Activated gamma-delta T cell treated with Interleukin-2 at 50 U/mL for 16 hours (primary cell): ENCODE data around the gene RAVER2.
"Not testable (repeated sequence)": the region's sequence is repeated elsewhere in the genome, so short reads cannot be mapped to it uniquely, and the experiment has no call there.

Experiments used
- DNase-seq: peaks from one replicate; pipeline ENCODE4 v3.0.0-alpha.2; 2020

RAVER2 gene

DNA sequence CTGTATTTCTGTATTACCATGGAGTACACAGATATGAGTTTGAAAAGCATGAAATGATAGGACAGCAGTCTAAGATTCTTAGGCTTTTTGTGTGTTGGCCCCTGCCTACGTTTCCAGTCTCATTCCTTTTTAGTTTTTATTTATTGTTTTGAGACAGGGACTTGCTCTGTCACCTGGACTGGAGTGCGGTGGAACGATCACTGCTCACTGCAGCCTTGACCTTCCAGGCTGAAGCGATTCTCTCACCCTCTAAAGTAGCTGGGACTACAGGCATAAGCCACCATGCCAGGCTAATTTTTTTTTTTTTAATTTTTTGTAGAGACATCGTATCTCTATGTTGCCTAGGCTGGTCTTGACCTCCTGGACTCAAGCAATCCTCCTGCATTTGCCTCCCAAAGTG, 3.8 kb downstream of the RAVER2 start:
- no peak for DNase-seq

DNA sequence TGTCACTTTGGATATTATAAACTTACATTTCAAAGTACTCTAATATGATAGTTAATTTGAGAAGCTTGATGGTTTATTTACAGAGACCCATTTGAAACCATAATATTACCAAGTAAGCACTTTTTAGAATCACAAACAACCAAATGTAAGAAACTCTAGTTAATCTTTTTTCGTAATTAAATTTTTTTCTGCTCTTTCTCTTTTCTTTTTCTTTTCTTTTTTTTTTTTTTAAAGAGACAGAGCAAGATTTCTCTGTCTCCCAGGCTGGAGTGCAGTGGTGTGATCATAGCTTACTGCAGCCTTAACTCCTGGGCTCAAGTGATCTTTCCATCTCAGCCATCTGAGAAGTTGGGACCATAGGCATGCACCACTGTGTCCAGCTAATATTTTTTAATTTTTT, 5.2 kb downstream of the RAVER2 start:
- DNase-seq = no peak

DNA sequence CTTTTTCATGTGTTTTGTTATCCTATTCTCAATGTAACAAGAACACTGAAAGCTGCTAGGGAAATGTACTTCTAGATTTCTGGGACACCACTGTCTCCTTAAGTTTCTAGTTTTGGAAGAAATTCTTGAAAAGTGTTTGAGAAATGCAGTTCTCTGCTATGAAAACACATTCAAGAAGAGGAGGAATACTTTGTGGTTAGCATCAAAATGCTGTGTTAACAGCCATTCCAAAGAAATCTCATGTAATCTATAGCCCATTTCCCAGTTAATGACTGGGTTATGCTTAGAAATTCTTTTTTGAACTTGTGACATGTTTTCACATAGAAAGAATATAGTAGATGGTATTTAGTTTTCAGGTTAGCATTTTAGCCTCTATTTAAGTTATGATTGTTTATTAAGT, 6.0 kb downstream of the RAVER2 start:
- no peak for DNase-seq

DNA sequence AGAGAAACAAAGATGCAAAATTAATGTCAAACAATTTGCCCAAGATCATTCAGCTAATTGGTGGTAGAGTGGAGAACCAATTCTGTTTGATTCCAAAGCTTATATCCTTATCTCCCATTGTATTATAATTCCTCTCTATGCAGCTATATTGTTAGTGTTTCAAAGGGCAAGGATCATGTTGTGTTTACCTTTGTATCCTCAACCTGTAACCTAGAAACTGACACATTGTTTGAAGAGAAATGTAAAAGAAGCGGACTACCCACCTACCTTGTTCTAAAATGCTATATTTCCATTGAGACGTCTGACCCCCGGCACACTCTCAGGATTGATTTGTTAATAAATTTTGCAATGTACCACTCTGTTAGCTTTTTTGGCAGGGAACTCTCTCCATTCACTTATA, 9.3 kb downstream of the RAVER2 start:
- DNase-seq = no peak

DNA sequence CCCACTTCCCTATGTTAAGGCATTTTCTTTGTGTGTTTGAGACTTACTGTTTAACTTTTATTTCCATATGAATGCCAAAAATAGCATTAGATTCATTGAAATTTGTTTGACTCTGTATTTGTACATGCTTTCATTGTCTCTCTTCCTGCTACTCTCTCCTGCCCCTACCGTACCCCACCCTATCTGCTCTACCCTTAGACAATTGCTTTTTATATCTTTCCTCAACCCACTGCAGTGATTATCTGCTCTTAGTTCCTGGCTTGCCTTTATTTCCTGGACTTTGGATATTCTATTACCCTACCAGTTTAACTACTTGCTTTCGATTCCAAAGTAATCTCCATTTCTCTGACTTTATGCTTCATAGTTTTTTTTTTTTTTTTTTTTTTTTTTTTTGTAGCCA, 10.5 kb downstream of the RAVER2 start:
- no peak for DNase-seq

DNA sequence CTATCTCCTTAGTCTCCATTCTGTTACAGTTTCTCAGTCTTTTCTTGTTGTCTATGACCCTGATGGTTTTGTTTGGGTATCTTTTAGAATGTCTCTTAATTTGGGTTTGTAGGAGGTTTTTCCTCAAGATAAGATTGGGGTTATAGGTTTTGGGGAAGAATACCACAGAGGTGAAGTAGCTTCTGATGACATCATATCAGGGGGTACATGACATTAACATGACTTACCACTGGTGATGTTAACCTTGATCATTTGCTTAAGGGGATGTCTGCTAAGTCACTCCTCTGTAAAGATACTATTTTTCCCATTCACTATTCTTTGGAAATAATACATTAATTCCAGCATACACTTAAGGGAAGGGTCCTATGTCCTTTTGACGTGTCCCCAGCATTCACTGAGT, 11.9 kb downstream of the RAVER2 start:
- no peak for DNase-seq

DNA sequence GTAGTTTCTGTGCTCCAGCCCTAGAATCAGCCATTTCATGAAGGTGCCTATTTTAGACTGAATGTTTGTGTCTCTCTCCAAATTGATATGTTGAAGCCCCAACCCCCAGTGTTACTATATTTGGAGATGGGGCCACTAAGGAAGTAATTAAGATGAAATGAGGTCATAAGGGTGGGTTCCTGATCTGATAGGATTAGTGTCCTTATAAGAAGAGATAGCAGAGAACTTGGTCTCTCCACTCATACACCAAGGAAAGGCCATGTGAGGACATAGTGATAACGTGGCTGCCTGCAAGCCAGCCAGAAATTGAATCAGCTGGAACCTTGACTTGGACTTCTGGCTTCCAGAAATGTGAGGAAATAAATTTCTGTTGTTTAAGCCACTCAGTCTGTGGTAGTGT, 12.3 kb downstream of the RAVER2 start:
- DNase-seq = no peak

DNA sequence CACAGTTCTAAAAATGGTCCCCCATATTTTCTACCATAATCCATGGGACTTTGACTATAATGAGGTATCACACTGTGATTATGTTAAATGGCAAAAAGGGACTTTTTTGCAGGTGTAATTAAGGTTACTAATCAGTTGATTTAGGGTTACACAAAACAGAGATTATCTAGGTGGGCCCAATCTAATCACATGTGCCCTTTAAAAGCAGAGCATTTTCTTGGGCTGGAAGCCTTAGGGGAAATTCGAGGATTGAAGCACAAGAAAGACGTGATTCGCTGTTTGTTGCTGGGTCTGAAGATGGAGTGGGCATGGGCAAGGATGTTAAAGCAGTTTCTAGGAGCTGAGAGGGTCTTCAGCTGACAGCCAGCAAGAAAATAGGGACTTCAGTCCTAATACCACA, 13.4 kb downstream of the RAVER2 start:
- DNase-seq = no peak

DNA sequence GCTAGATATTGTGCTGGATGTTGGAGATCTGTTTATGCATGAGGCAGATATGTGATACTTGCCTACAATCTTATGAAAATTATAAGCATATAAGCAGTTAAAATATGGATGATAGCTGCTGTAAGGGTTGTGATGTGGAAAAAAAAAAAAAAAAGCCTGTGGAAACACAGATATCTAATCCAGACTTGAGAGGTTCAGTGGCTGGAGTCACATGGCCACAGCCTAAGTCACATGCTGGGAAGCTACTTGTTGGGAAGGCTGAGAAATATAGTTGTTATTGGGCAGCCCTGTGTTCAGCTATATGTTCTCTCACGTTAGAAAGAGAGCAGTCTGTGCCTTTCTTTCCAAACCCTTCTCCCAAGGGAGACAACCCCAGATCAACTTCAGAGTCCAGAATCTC, 15.1 kb downstream of the RAVER2 start:
- DNase-seq = no peak

DNA sequence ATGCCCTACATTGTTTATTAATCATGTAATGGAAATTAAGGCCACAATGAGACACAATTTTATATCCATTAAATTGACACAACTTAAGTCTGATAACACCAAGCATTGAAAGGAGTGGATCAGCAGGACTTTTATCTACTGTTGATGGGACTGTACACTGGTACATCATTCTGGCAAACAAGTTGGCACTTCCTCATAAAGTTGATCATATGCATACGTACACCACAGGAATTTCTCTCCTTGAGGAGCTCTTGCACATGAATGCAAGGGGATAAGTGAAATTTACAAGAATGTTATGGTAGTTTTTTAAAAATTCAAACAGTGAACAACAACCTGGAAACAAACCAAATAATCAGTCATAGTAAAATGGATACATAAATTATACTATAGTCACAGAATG, 20.1 kb downstream of the RAVER2 start:
- DNase-seq = no peak

DNA sequence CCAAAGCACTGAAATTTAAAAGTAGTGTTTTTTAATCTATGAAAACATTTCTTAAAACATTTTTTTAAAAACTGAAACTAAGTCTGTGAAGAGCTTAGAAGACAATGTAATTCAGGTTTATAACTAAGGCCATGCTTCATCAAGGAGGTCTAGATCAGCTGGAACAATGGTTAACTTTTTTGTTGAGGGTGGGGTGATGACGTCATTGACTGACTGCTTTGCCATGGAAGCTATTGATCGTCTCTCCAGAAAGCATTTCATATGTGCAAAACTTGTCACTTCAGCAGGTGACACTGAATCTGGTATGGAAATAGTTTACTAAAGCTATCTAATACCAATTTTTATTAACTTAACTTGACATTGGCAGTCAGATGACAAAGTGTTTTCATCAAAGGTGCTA, 21.0 kb downstream of the RAVER2 start:
- DNase-seq = no peak

DNA sequence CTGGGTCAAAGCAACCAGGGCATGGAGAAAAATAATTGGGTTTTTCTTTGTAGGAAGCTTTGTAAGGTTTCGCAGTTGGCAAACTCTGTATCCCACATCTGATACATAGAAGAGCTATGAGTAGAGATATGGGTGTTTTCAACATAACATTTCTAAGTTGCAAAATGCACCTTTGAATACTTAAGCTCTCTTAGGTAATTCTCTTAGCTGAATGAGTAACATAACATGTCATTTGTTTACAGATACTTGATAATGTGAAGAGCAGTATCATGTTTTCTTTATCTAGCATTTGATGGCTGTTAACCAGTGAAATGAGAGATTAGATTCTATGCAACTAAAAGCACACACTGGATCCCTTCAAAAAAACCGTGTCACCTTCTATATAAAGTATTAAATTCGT, 21.6 kb downstream of the RAVER2 start:
- DNase-seq = no peak

DNA sequence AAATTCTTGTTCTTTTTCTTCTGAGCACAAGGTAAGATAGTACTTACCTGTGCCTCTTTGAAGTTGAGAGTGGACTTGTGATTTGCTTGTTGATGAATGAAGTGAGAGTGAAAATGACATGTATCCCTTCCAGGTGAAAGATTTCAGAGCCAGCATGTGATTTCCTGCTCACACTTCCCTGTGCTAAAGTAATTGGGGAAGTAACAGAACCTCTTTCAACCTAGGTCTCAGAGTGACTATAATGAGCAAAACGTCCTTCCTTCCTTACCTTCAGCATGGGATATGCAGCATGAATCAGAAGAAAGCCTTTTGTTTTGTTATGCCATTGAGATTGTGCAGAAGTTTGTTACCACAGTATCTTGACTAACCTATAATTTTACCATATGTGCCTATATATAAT, 24.6 kb downstream of the RAVER2 start:
- DNase-seq = no peak

DNA sequence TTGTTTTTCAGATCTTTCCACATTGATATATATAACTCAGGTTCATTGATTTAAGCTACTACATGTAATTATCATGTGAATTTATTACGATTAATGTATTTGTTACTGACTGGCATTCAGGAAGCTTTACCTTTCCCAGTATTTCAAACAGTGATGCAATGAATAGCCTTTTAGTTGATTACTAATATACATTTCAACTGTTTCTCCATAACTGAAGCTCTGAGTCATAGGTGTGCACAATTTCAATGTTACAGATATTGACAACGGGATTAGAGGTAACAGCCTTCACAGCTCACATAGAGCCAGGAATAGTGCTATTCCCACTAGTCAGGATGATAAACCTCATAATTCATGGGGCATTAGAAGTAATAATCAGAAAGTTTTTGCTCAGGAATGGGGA, 25.1 kb downstream of the RAVER2 start:
- no peak for DNase-seq

DNA sequence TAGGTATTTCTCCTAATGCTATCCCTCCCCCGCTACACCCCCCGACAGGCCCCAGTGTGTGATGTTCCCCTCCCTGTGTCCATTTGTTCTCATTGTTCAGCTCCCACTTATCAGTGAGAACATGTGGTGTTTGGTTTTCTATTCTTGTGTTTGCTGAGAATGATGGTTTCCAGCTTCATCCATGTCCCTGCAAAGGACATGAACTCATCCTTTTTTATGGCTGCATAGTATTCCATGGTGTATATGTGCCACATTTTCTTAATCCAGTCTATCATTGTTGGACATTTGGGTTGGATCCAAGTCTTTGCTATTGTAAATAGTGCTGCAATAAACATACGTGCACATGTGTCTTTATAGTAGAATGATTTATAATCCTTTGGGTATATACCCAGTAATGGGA, 28.4 kb downstream of the RAVER2 start:
- DNase-seq = not testable (repeated sequence)

DNA sequence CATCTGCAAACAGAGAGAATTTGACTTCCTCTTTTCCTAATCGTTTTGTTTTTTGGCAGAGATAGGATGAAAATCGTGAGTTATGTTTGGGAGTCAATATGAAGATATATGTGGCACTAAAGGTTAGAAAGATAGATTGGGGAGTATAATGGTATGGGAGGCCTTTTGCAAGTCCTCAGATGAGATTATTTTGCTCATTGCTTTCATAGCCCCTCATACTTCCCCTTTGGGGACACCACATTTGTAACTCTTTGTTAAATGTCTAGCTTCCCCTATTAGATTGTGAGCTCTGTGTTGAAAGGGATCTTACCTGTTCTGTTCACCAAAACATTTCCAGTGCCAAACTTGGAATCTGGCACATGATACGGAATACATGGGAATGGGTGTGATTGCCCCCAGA, 30.2 kb downstream of the RAVER2 start:
- DNase-seq = no peak

DNA sequence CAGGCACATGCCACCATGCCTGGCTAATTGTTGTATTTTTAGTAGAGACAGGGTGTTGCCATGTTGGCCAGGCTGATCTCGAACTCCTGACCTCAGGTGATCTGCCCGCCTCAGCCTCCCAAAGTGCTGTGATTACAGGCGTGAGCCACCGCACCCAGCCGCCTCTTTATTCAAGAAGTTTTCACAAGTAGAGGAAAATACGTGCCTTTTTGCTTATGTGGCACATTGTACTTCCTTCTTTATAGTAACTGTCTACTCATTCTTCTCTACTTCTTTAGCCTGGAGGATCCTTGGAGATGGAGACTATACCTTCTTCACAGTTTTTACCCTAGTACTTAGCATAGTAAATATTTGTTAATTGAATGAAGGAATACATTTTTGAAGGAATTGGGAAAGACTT, 37.2 kb downstream of the RAVER2 start:
- DNase-seq = not testable (repeated sequence)

DNA sequence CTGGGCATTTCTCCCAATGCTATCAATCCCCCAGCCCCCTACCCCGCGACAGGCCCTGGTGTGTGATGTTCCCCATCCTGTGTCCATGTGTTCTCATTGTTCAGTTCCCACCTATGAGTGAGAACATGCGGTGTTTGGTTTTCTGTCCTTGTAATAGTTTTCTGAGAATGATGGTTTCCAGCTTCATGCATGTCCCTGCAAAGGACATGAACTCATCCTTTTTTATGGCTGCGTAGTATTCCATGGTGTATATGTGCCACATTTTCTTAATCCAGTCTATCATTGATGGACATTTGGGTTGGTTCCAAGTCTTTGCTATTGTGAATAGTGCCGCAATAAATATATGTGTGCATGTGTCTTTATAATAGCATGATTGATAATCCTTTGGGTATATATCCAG, 38.0 kb downstream of the RAVER2 start:
- DNase-seq = not testable (repeated sequence)

DNA sequence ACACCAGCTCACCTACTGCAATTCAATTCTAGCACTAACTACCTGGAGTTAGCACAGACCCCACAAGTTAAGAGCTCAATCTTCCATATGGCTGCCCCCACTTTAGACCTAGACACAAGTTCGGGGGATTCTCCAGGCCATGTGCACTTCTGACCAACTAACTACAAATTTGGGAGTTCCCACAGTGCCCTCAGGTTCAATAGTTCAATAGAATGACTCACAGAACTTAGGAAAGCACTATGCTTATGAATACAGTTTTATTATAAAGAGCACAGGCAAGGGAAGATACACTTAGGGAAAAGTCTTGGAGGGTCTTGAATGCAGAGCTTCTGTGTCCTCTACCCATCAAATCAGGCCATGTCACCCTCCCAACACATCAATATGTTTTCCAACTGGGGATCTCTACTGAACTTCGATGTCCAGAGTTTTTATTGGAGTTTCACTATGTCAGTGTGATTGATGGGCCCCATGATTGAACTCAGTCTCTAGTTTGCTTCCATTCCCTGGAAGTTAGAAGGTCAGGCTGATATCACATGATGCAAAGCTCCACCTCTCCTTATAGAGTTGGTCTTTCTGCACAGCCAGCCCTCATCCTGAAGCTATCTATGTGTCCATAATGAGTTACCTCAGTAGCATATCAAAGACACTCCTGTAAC, 46.1 kb downstream of the RAVER2 start:
- DNase-seq = no peak

DNA sequence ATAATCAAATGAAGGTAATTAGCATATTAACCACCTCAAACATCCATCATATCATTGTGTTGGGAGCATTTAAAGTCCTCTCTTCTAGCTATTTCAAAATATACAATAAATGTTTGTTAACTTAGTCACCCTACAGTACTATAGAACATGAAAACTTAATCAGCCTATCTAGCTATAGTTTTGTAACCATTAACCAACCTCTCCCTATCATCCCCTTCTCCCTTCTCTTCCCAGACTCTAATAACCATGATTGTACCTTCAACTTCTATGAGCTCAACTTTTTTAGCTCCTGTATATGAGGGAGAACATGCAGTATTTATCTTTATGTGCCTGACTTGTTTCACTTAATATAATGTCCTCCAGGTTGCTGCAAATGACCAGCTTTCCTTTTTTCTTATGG, 54.0 kb downstream of the RAVER2 start:
- no peak for DNase-seq

DNA sequence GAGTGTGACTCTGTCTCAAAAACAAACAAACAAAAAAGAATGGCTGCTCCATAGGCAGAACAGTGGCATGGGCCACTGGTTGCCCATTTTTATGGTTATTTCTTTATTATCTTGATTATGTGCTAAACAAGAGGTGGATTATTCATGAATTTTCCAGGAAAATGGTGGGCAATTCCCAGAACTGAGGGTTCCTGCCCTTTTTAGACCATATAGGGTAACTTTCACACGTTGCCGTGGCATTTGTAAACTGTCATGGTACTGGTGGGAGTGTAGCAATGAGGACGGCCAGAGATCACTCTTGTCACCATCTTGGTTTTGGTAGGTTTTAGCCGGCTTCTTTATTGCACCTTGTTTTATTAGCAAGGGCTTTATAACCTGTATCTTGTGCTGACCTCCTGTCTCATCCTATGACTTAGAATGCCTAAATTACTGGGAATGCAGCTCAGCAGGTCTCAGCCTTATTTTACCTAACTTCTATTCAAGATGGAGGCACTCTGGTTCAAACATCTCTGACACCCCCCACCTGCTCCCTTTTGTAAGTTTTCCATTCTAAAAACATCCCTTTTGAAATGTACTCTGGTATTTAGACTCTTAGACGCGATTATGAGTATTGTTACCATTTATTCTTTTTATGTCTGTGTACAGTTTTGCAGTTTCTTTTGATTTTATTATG, 57.1 kb downstream of the RAVER2 start:
- DNase-seq = no peak

DNA sequence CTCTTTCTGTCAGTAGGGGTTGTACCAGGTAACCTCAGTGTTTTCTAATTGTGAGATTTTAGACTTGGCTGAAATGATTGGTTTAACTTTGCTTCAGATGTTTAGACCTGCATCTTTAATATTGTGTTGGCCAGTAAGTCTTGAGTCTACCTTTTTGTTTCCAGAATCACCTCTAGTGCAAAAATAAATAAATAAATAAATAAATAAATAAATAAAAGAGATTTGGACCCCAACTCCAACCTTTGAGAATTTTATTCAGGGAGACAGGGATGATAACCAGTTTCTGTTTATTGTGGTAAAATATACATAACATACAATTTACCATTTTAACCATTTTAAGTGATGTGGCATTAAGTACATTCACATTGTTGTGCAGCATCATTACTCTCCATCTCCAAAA, 64.4 kb downstream of the RAVER2 start:
- no peak for DNase-seq

DNA sequence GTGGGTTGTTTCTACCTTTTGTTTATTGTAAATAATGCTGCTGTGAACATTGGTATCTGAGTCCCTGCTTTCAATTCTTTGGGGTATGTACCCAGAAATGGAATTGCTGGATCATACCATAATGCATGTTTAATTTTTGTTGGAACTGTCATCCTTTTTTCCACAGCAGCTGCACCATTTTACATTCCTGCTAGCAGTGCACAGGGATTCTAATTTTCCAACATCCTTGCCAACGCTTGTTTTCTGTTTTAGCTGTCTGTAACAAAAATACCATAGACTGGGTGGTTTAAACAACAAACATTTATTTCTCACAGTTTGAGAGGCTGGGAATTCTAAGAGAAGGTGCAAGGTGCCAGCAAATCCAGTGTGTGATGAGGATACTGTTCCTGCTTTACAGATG, 65.1 kb downstream of the RAVER2 start:
- DNase-seq = no peak

DNA sequence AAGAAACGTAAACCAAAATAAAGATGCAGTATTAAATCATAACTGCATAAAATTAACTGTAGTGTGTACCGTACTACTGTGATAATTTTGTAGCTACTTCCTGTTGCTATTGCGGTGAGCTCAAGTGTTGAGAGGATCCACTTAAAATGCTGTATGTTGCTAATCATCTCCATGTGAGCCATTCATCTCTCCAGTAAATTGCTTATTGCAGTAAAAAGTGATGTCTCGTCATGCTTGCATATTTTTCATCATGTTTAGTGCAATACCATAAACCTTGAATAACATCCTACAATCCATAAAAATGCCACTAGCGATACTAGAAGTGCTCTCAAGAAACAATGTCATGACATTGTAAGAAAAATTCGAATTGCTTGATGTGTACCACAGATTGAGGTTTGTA, 66.3 kb downstream of the RAVER2 start:
- DNase-seq = no peak

DNA sequence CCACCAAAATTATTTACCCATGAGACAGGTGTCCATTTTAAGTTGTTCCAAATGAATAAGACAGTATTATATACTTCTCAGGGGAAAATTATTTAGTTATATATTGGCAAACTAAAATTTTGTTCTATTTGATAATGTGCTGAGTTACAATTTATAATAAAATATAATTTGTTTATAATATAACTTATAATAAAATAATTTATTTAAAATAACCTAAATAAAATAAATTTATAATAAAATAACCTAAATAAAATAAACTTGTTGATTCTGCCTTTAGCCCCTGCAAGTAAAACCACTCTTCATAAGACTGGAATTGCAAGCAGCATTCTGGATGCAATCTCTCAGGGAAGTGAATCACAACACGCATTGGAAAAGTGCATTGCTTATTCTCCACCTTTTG, 69.6 kb downstream of the RAVER2 start:
- DNase-seq = no peak
